GM21825 (cell line): ENCODE data around the gene LRRC25.
A peak's percentile ranks its signal among the peaks of the same experiment; 100 is the strongest.
"Not testable (repeated sequence)": the region's sequence is repeated elsewhere in the genome, so short reads cannot be mapped to it uniquely, and the experiment has no call there.

Experiments
- ATAC-seq: cut with Tn5 transposase; IDR thresholded peaks from one replicate; pipeline ENCODE4 v1.9.1; 2021; ENCODE audit warnings: mild to moderate bottlenecking, moderate library complexity; ENCODE audit not compliant: unreplicated experiment

Gene LRRC25

DNA sequence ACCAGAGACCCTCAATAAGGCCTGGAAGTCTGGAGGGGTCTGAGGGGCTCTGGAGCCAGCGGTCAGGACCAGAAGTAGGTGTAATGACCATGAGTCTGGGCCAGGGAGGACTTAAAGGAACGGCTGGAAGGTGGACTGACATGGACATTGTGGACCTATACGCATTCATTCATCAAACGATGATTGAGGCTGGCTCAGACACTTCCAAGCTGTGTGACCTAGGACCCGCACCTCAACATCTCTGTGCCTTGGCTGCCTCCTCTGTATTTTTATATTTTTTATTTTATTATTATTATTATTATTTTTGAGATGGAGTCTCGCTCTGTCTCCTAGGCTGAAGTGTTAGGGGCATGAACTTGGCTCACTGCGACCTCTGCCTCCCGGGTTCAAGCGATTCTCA lies 9.3 kb upstream of the LRRC25 start:
- no peak for ATAC-seq

DNA sequence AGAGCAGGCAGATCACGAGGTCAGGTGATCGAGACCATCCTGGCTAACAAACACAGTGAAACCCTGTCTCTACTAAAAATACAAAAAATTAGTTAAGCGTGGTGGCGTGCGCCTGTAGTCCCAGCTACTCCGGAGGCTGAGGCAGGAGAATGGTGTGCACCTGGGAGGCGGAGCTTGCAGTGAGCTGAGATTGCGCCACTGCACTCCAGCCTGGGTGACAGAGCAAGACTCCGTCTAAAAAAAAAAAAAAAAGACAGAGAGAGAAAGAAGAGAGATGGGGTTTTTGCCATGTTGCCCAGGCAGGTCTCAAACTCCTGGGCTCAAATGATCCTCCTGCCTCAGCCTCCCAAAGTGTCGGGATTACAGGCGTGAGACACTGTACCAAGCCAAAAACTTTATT lies 8.3 kb upstream of the LRRC25 start:
- not testable (repeated sequence) for ATAC-seq

DNA sequence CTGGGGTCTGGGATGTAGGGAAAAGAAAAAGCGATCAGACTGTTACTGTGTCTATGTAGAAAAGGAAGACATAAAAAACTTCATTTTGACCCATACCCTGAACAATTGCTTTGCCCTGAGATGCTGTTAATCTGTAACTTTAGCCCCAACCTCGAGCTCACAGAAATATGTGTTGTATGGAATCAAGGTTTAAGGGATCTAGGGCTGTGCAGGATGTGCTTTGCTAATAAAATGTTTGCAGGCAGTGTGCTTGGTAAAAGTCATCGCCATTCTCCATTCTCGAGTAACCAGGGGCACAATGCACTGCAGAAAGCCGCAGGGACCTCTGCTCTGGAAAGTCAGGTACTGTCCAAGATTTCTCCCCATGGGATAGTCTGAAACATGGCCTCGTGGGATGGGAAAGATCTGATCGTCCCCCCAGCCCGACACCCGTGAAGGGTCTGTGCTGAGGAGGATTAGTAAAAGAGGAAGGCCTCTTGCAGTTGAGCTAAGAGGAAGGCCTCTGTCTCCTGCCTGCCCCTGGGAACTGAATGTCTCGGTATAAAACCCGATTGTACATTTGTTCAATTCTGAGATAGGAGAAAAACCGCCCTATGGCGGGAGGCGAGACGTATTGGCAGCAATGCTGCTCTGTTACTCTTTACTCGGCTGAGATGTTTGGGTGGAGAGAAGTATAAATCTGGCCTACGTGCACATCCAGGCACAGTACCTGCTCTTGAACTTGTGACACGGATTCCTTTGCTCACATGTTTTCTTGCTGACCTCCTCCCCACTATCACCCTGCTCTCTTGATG lies 5.2 kb upstream of the LRRC25 start:
- not testable (repeated sequence) for ATAC-seq

DNA sequence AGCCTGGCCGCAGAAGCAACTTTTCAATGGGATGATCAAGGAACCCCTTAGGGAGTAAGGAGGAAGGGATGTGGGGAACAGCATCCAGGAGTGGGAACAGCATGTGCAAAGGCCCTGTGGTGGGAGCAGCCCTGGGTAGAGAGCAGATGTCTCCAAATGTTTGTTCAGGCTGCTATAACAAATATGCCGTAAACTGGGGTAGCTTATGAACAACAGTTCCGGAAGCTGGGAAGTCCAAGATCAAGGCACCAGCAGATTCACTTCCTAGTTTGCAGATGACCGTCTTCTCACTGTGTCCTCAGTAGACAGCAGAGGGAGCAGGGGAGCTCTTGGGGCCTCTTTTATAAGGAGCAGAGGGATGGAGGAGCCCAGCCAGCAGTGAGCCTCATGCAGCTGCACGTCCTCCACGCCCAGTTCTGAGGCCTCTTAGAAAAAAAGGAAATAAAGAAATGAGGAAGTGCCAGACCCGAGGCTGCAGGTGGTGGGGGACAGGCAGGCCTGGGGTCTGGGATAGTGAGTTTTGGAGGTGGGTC lies 4.2 kb upstream of the LRRC25 start:
- ATAC-seq = no peak

DNA sequence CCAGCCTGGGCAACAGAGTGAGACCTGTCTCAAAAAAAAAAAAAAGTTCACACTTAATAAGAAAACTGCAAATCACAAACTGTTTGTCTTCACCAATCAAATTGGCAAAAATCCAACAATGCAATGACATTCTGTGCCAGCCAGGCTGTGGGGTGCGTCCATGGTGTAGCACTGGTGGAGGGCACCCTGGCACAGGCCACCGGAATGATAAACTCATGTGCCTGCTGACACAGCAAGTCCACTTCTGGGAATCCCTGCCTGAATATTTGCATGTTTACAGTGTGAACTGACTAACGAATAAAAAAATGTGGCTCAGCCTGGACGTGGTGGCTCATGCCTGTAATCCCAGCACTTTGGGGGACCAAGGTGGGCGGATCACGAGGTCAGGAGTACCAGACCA lies 1.6 kb upstream of the LRRC25 start:
- no peak for ATAC-seq

DNA sequence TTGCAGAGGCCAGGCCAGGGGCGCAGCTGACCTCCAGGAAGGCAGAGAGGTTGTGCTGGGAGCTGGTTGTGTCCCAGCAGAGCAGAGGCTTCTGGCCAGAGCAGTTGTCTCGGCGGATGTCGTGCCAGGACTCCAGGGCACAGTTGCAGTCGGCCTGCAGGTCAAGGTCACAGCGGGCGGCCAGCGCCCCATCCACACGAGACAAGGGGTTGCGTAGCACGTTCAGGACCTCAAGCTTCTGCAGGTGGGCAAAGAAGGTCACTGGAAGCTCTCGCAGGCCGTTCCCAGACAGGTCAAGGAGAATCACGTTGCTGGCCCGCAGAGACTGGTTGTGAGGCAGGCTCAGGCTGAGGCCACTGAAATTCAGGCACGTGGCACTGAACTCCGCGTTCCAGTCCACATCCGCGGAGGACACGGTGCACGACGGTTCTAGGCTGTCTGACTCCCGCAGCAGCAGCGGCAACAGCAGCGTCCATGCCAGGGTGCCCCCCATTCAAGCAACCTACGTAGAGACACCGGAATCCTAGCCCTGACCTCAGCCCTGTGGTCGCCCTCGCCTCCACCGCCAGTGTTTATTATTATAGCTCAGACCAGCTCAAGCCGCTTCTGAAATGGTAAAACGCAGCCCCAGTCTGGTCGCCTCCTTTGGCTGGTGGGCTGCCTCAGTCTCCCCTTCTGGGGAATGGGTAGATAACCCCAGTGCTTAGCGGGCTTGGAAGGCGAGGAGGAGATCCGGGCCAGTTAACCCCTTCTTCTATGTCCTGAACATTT lies 766 bp downstream of the LRRC25 start:
- ATAC-seq = no peak

DNA sequence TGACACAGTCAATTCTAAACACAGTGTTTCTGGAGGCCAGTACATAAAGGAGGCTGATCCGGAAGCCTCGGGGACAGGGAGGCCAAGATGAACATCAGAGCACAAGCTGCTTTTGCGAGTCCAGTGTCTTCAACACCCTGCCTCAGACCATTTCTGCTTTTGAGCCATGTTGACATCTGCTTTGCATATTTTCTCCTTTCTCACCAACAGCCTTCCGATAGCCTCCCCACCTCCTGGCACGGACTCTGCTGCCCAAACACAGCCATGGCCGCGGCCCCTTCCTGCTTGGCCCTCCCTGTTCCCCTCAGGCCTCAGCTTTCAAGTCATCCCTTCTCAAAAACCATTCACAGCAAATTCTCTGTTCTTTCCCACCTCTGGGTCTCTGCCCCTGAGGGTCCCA lies 3.6 kb downstream of the LRRC25 start:
- no peak for ATAC-seq

DNA sequence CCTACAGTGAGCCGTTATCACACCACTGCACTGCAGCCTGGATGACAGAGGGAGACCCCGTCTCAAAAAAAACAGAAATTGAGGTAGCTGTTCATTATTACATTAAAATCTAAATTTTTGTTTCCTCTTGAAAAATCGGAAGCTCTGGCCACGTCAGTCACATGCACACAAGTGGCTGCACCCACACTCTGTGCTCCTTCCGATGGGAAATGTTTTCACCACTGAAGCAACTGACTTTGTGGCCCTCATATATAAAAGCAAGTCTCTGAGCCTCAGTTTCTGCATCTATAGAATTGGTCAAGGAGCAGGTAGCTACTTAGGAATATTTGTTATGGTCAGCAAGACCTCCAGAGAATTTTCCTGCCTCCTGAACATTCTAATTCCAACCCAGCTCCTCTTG lies 4.5 kb downstream of the LRRC25 start:
- no peak for ATAC-seq

DNA sequence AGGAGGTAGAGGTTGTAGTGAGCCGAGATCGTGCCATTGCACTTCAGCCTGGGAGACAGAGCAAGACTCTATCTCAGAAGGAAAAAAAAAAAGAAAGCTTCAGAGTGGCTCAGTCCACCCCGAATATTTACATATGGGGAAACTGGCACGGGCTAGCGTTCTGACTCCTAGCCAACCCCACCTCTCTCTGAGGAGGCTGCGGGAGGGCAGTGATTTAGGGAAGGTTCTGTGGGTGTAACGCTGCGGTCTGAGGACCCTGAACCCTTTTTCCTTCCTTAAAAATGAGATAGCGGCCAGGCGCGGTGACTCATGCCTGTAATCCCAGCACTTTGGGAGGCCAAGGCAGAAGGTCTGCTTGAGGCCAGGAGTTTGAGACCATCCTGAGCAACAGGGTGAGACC lies 5.0 kb downstream of the LRRC25 start:
- ATAC-seq = no peak

DNA sequence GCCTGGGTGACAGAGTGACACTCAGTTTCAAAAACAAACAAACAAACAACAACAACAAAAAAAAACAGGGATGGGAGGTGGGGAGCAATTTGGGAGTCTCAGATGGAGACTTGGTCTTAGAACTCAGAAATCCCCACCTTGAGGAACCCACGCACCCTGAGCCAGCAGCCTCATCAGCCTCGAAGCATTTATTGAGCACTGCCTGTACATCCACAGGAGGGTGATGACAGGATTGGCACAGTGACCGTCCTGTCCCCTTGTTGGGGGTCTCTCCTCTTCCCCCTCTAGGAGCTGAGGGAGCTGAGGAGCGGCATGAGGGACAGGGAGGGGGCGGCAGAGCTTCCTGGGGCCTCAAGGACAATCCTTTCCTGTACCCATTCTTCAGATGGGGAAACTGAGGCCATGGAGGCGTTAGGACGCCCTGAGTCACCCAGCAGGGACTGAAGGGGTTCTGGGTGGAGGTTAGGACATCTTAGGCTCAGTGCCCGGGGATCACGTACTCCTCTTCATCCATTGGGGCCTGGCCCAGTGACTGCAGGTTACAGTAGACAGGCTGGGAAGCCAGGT lies 5.8 kb downstream of the LRRC25 start:
- no peak for ATAC-seq

DNA sequence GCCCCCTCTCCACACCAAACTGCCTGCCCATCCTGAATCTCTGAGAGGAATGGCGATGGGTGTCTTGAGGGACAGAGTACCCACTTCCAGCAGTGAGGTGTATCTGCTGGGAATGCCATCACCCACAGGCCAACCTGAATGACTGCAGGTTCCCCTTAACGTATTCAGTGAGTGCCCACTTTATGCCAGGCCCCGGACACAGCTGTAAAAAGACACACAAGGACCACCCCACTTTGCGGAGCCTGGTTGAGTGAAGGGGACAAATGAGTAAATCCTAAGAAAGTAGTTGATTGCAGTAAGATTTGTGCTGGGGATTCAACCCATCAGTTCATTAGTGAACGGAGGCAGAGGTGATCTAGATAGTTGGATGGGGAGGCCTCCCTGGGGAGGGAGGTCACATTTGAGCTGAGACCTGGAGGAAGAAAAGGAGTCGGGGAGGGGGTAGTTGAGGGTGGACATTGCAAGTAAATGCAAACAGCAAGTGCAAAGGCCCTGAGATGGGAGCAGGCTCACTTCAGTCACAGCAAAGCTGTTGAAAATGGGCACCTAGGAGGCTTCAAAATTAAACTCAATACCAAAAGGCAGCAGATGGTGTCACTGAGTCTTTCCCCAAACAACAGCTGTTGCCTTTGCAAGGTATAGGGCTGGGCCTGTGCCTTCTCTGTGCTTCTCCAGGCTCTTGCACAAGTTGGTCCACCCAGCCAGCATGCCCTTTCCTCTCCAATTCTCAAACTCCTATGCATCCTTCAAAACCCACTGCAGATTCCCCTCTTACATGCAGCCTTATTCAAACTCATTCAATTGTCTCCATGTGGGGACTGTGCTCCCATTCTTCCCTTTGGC lies 7.1 kb downstream of the LRRC25 start:
- no peak for ATAC-seq

DNA sequence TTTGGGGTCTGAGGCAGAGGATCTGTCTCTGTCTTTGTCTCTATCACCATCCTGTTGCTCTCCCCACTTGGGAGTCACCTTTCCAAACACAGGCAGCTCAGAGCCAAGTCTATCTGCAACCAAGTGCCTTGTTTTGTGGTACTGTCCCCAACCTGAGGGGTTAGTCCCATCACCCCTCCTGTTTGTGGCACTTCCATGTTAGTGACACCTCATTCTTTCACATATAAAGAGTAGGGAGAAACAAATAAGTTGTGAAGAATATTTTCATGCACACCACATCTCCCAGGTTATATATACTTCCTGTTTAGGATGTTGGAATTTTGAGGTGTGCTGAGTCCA lies 7.7 kb downstream of the LRRC25 start:
- no peak for ATAC-seq

DNA sequence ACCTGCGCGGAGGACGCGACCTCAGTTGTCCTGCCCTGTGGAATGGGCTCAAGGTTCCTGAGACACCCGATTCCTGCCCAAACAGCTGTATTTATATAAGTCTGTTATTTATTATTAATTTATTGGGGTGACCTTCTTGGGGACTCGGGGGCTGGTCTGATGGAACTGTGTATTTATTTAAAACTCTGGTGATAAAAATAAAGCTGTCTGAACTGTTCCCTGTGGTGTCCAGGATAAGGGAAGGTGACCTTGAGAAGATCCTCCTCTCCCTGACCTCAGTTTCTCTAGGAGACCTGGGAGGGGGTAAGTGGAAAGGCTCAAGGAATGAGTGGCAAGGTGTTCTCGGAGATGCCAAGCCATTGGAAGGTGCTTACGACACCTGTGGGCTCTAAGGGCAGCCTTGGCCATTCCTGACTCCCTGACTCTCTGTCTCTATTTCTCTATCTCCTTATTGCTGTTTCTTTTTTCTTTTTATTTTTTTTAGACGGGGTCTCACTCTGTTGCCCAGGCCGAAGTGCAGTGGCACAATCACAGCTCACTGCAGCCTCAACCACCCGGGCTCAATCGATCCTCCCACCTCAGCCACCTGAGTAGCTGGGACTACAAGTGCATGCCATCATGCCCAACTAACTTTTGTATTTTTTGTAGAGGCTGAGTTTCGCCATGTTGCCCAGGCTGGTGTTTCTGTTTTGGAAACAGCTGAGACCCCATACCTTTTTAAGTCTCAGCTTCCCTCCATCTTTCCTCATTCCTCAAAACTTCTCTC lies 8.3 kb downstream of the LRRC25 start:
- no peak for ATAC-seq

DNA sequence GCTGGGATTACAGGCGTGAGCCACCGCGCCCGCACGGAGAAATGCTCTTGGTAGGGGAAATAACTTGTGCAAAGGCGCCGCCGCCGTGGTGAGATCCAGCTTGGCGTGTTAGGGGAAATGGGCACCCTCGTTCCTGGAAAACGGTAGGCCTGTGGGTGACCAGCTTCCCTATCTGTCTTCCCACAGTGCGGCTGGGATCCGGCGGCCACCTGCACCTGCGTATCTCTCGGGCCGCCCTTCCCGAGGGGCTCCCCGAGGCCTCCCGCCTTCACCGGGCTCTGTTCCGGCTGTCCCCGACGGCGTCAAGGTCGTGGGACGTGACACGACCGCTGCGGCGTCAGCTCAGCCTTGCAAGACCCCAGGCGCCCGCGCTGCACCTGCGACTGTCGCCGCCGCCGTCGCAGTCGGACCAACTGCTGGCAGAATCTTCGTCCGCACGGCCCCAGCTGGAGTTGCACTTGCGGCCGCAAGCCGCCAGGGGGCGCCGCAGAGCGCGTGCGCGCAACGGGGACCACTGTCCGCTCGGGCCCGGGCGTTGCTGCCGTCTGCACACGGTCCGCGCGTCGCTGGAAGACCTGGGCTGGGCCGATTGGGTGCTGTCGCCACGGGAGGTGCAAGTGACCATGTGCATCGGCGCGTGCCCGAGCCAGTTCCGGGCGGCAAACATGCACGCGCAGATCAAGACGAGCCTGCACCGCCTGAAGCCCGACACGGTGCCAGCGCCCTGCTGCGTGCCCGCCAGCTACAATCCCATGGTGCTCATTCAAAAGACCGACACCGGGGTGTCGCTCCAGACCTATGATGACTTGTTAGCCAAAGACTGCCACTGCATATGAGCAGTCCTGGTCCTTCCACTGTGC lies 9.1 kb downstream of the LRRC25 start:
- ATAC-seq = peak; percentile 65

DNA sequence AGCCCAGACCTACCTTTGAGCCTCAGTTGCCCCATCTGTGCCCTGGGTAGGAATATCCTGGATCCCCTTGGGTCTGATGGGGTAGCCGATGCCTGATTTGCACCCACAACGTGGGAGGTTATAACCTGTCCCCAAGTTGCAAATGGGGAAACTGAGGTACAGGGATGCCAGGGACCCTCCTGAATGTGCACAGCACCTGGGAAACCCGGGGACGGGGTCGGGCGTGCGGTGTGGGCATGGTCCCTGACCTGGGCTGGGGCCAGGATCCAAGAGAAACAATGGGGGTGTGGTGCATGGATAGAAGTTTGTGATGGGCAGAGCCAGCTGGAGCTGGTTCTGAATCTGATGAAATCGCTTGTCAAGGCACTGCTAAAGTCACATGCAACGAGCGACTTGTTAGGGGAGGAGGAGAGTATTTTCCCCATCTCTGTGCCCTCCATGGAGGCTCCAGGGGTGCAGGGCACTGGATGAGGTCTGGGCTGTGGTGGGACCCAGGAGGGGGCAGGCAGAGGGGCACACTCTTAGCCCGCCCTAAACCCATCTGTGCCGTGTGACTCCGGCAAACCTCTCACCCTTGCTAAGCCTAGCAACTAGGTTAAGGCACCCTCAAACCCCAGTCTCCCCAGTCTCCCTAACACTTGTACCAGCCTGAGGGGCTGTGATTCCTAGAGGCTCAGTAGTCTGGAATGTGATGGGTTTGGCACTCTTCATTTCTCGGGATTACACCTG lies 10.7 kb downstream of the LRRC25 start:
- no peak for ATAC-seq

DNA sequence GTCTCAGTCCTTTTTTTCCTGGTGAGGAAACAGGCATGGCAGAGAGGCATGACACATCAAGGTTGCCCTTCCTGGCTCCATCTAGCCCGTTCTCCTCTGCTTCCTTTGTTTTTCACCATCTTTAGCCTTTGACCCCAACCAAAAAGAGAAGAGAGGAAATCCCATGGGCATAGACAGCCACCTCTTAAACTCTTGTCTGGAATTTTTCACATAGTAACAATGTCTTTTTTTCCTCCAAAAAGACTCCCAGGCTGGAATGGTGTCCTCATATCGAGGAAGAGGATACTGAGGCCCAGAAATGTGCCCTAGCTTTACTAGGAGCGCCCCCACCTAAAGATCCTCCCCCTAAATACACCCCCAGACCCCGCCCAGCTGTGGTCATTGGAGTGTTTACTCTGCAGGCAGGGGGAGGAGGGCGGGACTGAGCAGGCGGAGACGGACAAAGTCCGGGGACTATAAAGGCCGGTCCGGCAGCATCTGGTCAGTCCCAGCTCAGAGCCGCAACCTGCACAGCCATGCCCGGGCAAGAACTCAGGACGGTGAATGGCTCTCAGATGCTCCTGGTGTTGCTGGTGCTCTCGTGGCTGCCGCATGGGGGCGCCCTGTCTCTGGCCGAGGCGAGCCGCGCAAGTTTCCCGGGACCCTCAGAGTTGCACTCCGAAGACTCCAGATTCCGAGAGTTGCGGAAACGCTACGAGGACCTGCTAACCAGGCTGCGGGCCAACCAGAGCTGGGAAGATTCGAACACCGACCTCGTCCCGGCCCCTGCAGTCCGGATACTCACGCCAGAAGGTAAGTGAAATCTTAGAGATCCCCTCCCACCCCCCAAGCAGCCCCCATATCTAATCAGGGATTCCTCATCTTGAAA lies 11.5 kb downstream of the LRRC25 start, which contains the start of gene GDF15:
Gene GDF15, plus strand, starts transcription at position 484 of the 868 bp plus-strand sequence. Its CDS starts 32 bp downstream, at position 516.
- ATAC-seq = no peak

DNA sequence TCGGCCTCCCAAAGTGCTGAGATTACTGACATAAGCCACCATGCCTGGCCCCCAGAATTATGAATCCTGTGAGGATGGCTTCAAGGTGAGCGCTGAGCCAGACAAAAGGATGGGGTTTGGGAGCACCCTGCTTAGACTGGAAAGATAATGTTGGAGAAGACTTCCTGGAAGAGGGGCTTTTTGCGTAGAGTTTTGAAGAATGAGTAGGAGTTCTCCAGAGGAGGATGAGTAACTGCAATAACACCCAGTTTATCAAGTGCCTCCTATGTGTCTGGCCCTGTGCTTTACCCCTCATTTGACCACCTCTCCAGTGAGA lies 12.1 kb downstream of the LRRC25 start:
- ATAC-seq = no peak

DNA sequence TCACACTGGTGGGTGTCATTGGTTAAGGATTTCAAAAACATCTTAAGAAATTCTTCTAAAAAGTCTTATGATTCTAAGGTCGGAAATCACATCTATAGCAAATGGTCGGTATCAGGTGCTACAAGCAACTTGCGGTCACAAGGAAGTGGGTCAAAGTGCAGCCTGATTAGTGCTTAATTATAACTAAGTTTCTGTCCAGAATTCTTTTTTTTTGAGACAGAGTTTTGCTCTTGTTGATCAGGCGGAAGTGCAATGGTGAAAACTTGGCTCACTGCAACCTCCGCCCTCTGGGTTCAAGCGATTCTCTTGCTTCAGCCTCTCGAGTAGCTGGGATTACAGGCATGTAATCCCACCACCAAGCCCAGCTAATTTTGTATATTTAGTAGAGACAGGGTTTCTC lies 12.6 kb downstream of the LRRC25 start:
- ATAC-seq = no peak
